NK-92 treated with Interleukin-12 subunit alpha and Interleukin-12 subunit beta, amount 100 ng/mL, for 24 hours (cell line): ENCODE measurements around the gene FKBP8.

Source experiments
- DNase-seq: peaks from one replicate; lab custom pipeline; 2025; lab: John Stamatoyannopoulos, UW

The FKBP8 gene

GRCh38 chr19:18483119-18483890, 60.1 kb downstream of the FKBP8 start:
- no peak for DNase-seq
